H1 (cell line): ENCODE data around the gene ZNF532. TPM values are rescaled to one million over a fixed set of nuclear protein-coding genes. Genes with fewer than 3 reads are reported as not detected.

ENCODE experiments used
- CTCF ChIA-PET: fragments of 300-600 bp; sonication (Branson Sonifier 250); formaldehyde crosslinking; loops from one replicate; lab custom pipeline; 2021; ENCODE audit not compliant: partially characterized antibody; lab: Charles Lee
- POLR2A ChIA-PET: fragments of 300-600 bp; sonication (Branson Sonifier 250); formaldehyde crosslinking; loops from one replicate; lab custom pipeline; 2021; ENCODE audit warnings: inconsistent platforms; ENCODE audit not compliant: partially characterized antibody; lab: Charles Lee
- DNase-seq, 2 experiments: peaks; one replicate each; pipeline versions ENCODE4 v3.0.0 to v3.0.0-alpha.2; 2010 to 2022; ENCODE audit warnings: low spot score in 2 of 2, low read depth in 1 of 2, mixed read lengths in 1 of 2
- FAIRE-seq: peaks from 2 replicates; lab custom pipeline; 2011; peaks lifted over from hg19 to GRCh38; lab: Jason Lieb, UNC
- H2AFZ ChIP-seq: 2 replicates; pipeline ENCODE4 v1.8.1; 2012; ENCODE audit warnings: low read length, inconsistent platforms
- H2AK5ac ChIP-seq: 2 replicates; pipeline ENCODE4 v1.6.1; 2013; ENCODE audit warnings: low read depth, low read length
- H2BK120ac ChIP-seq: replicated peaks from 2 replicates; pipeline ENCODE3; 2013; ENCODE audit warnings: low read depth, low read length, inconsistent platforms
- H2BK12ac ChIP-seq: 2 replicates; pipeline ENCODE4 v1.6.1; 2013; ENCODE audit warnings: low read depth, low read length
- H2BK15ac ChIP-seq: 2 replicates; pipeline ENCODE4 v1.6.1; 2013; ENCODE audit warnings: low read length
- H2BK20ac ChIP-seq: 2 replicates; pipeline ENCODE4 v1.6.1; 2013; ENCODE audit warnings: low read length
- H2BK5ac ChIP-seq: 2 replicates; pipeline ENCODE4 v1.6.1; 2013; ENCODE audit warnings: low read depth, low read length
- H3K14ac ChIP-seq: 2 replicates; pipeline ENCODE4 v1.6.1; 2013; ENCODE audit warnings: inconsistent platforms; ENCODE audit not compliant: insufficient read length
- H3K18ac ChIP-seq: 2 replicates; pipeline ENCODE4 v1.6.1; 2013; ENCODE audit warnings: low read length; ENCODE audit errors: extremely low read depth
- H3K23ac ChIP-seq: 2 replicates; pipeline ENCODE4 v1.6.1; 2013; ENCODE audit warnings: inconsistent platforms; ENCODE audit not compliant: insufficient read length
- H3K23me2 ChIP-seq: 2 replicates; pipeline ENCODE4 v1.6.1; 2013; ENCODE audit warnings: low read depth, low read length
- H3K27ac ChIP-seq: 2 replicates; pipeline ENCODE4 v1.6.1; 2011; ENCODE audit warnings: low read depth, low read length, inconsistent platforms
- H3K27me3 ChIP-seq, 4 experiments: replicated peaks in 1 of 4; 1 replicate in 1 of 4; 2 replicates in 3 of 4; pipeline versions ENCODE4 v1.6.1 to v1.8.1; 2011 to 2013; ENCODE audit warnings: low read length in 3 of 4, mild to moderate bottlenecking in 3 of 4, inconsistent platforms in 2 of 4, mixed read lengths in 2 of 4, moderate library complexity in 1 of 4; ENCODE audit not compliant: control insufficient read depth in 3 of 4, insufficient read depth in 3 of 4; ENCODE audit errors: extremely low read depth in 1 of 4
- H3K36me3 ChIP-seq, 4 experiments: 2 replicates each; pipeline versions ENCODE4 v1.6.1 to v1.8.1; 2011 to 2013; ENCODE audit warnings: mild to moderate bottlenecking in 4 of 4, low read length in 3 of 4, moderate library complexity in 2 of 4, control low read depth in 1 of 4, inconsistent platforms in 1 of 4; ENCODE audit not compliant: insufficient read depth in 4 of 4, control insufficient read depth in 2 of 4
- H3K4ac ChIP-seq: replicated peaks from 2 replicates; pipeline ENCODE3; 2013; ENCODE audit warnings: low read length, low read depth, mixed read lengths, inconsistent platforms; ENCODE audit not compliant: insufficient read length
- H3K4me1 ChIP-seq, 4 experiments: replicated peaks in 1 of 4; 1 replicate in 1 of 4; 2 replicates in 3 of 4; pipeline versions ENCODE4 v1.6.1 to v1.8.1; 2011 to 2013; ENCODE audit warnings: low read length in 3 of 4, inconsistent platforms in 2 of 4, mixed read lengths in 1 of 4; ENCODE audit not compliant: insufficient read depth in 4 of 4, control insufficient read depth in 3 of 4
- H3K4me2 ChIP-seq, 2 experiments: 2 replicates each; pipeline versions ENCODE4 v1.6.1 to v1.8.1; 2011 to 2013; ENCODE audit warnings: low read depth in 2 of 2, low read length in 2 of 2, control low read depth in 1 of 2, inconsistent platforms in 1 of 2, mild to moderate bottlenecking in 1 of 2; ENCODE audit not compliant: insufficient read depth in 1 of 2
- H3K4me3 ChIP-seq, 4 experiments: fragments of 200-600, 300-600 bp in 1 of 4; sonication (generic), shearing (Covaris generic), sonication (Bioruptor Twin) in 1 of 4; 2 replicates each; pipeline versions ENCODE4 v1.5.1 to v1.8.1; 2011 to 2016; ENCODE audit warnings: low read length in 4 of 4, low read depth in 3 of 4, control low read depth in 2 of 4, inconsistent platforms in 2 of 4, mild to moderate bottlenecking in 2 of 4, mixed read lengths in 1 of 4, moderate library complexity in 1 of 4; ENCODE audit not compliant: insufficient read depth in 2 of 4; ENCODE audit errors: extremely low read depth in 1 of 4
- H3K56ac ChIP-seq: replicated peaks from 2 replicates; pipeline ENCODE3; 2013; ENCODE audit warnings: low read depth, mild to moderate bottlenecking, mixed read lengths, low read length, inconsistent platforms; ENCODE audit not compliant: insufficient read length
- H3K79me1 ChIP-seq: 2 replicates; pipeline ENCODE4 v1.6.1; 2013; ENCODE audit warnings: low read depth, low read length, control low read depth
- H3K79me2 ChIP-seq, 2 experiments: 2 replicates each; pipeline versions ENCODE4 v1.6.1 to v1.8.1; 2012 to 2013; ENCODE audit warnings: low read length in 2 of 2, mild to moderate bottlenecking in 2 of 2, inconsistent platforms in 1 of 2; ENCODE audit not compliant: insufficient read depth in 2 of 2, control insufficient read depth in 1 of 2
- H3K9ac ChIP-seq, 4 experiments: replicated peaks in 1 of 4; 1 replicate in 1 of 4; 2 replicates in 3 of 4; pipeline versions ENCODE4 v1.6.1 to v1.8.1; 2011 to 2013; ENCODE audit warnings: low read depth in 3 of 4, low read length in 3 of 4, control low read depth in 2 of 4, mild to moderate bottlenecking in 2 of 4, moderate library complexity in 2 of 4, inconsistent platforms in 1 of 4; ENCODE audit errors: extremely low read depth in 1 of 4
- H3K9me3 ChIP-seq, 2 experiments: 2 replicates each; pipeline versions ENCODE4 v1.6.1 to v1.8.1; 2012 to 2013; ENCODE audit warnings: mild to moderate bottlenecking in 2 of 2, moderate library complexity in 2 of 2, control low read depth in 1 of 2, inconsistent platforms in 1 of 2, low read depth in 1 of 2, low read length in 1 of 2, mixed read lengths in 1 of 2; ENCODE audit not compliant: insufficient read depth in 2 of 2
- H4K20me1 ChIP-seq, 2 experiments: replicated peaks in 1 of 2; 2 replicates each; pipeline versions ENCODE3 to v1.8.1; 2011 to 2013; ENCODE audit warnings: inconsistent platforms in 2 of 2, low read length in 2 of 2, mild to moderate bottlenecking in 1 of 2; ENCODE audit not compliant: insufficient read depth in 2 of 2, control insufficient read depth in 1 of 2
- H4K5ac ChIP-seq: 2 replicates; pipeline ENCODE4 v1.6.1; 2013; ENCODE audit warnings: low read length, low read depth, mixed read lengths, inconsistent platforms; ENCODE audit not compliant: insufficient read length
- H4K8ac ChIP-seq: 2 replicates; pipeline ENCODE4 v1.8.0; 2013; ENCODE audit warnings: mild to moderate bottlenecking, moderate library complexity, low read length, inconsistent platforms; ENCODE audit not compliant: insufficient read depth; ENCODE audit errors: extremely low read depth
- H4K91ac ChIP-seq: replicated peaks from 2 replicates; pipeline ENCODE3; 2013; ENCODE audit warnings: low read length, mixed read lengths, inconsistent platforms; ENCODE audit not compliant: insufficient read length
- BCL11A ChIP-seq, 2 experiments: IDR thresholded peaks; one replicate each; pipeline ENCODE4 v1.6.1; 2011; ENCODE audit warnings: low read depth in 2 of 2, low read length in 2 of 2, mild to moderate bottlenecking in 2 of 2
- CBX5 ChIP-seq: fragments of 300-800, 300-1000 bp; sonication (generic); IDR thresholded peaks from 2 replicates; pipeline ENCODE4 v1.7.1; 2016; ENCODE audit warnings: antibody characterized with exemption, low read length, low read depth
- CREB1 ChIP-seq: IDR thresholded peaks from 2 replicates; pipeline ENCODE4 v1.6.1; 2012; ENCODE audit warnings: inconsistent platforms
- CTBP2 ChIP-seq: IDR thresholded peaks from 2 replicates; pipeline ENCODE4 v1.7.0; 2011; ENCODE audit warnings: borderline replicate concordance, mild to moderate bottlenecking, moderate library complexity, mixed read lengths, low read length; ENCODE audit not compliant: insufficient read depth, insufficient read length
- HDAC2 ChIP-seq, 2 experiments: fragments of 300-600 bp in 1 of 2; sonication (generic) in 1 of 2; IDR thresholded peaks; 2 replicates each; pipeline ENCODE4 v1.6.1; 2011 to 2012; ENCODE audit warnings: low read depth in 2 of 2, low read length in 2 of 2, mild to moderate bottlenecking in 2 of 2, moderate library complexity in 2 of 2, borderline replicate concordance in 1 of 2, inconsistent platforms in 1 of 2
- JUND ChIP-seq: IDR thresholded peaks from 2 replicates; pipeline ENCODE4 v1.6.1; 2011; ENCODE audit warnings: mild to moderate bottlenecking, improper control_type of control experiment, low read length
- KDM5A ChIP-seq: fragments of 200-600 bp; IDR thresholded peaks from 2 replicates; pipeline ENCODE4 v1.7.1; 2012; ENCODE audit warnings: mild to moderate bottlenecking, low read length, inconsistent platforms, mixed read lengths
- RBBP5 ChIP-seq: IDR thresholded peaks from 2 replicates; pipeline ENCODE4 v1.7.1; 2012; ENCODE audit warnings: low read depth, mild to moderate bottlenecking, inconsistent platforms, low read length, moderate library complexity, borderline replicate concordance
- RFX5 ChIP-seq: IDR thresholded peaks from 2 replicates; pipeline ENCODE4 v1.6.1; 2011; ENCODE audit warnings: low read depth, low read length, improper control_type of control experiment, borderline replicate concordance
- RXRA ChIP-seq: IDR thresholded peaks from 2 replicates; pipeline ENCODE4 v1.6.1; 2011; ENCODE audit warnings: low read depth, mild to moderate bottlenecking, low read length, moderate library complexity; ENCODE audit not compliant: insufficient read depth
- SAP30 ChIP-seq: fragments of 300-600 bp; sonication (generic); IDR thresholded peaks from 2 replicates; pipeline ENCODE4 v1.7.1; 2012; ENCODE audit warnings: low read length, moderate library complexity, mild to moderate bottlenecking, inconsistent platforms; ENCODE audit not compliant: insufficient read depth, insufficient replicate concordance
- SIX5 ChIP-seq: IDR thresholded peaks from 2 replicates; pipeline ENCODE4 v1.6.1; 2011; ENCODE audit warnings: mild to moderate bottlenecking, low read depth, low read length
- SP4 ChIP-seq: IDR thresholded peaks from 2 replicates; pipeline ENCODE4 v1.6.1; 2012; ENCODE audit warnings: low read length, inconsistent platforms
- WGBS, 2 experiments: shearing (Covaris generic) in 1 of 2; methylation state at CpG; one replicate each; pipeline versions ENCODE4 v1.1.6 to v1.1.7; 2013 to 2015; ENCODE audit warnings: low lambda C conversion rate in 2 of 2, mixed read lengths in 2 of 2, inconsistent platforms in 1 of 2, low coverage in 1 of 2, missing lambda C conversion rate in 1 of 2; ENCODE audit not compliant: insufficient replicate concordance in 2 of 2, insufficient coverage in 1 of 2, insufficient read length in 1 of 2; ENCODE audit errors: extremely low coverage in 1 of 2, missing lambda C conversion rate in 1 of 2; 5-methylcytosine and 5-hydroxymethylcytosine counted together
- polyA plus RNA-seq, 7 experiments: library from polyadenylated mRNA; depleted of rRNA in 3 of 7; stranded (reverse) in 5 of 7; unstranded in 2 of 7; fragments of >200 nt in 5 of 7; fragments of 200-250 nt in 2 of 7; gene quantifications; 1 replicate in 5 of 7; 2 replicates in 1 of 7; 4 replicates in 1 of 7; pipeline versions ENCODE4 v1.2.1 to v1.2.3, GENCODE V29; 2011 to 2013; ENCODE audit warnings: missing spikeins in 2 of 7, mixed read lengths in 2 of 7
- total RNA-seq: library from RNA; stranded (reverse); fragmentation: NEBNext Ultra II Directional; extraction: Animal tissue kit (Norgen Biotek cat#: 25700); gene quantifications from 2 replicates; pipeline ENCODE4 v1.2.1, GENCODE V29; 2021

The ZNF532 gene
- total and polyA plus RNA-seq, 2 of the 8 experiments (the other 6 are each of a cell fraction or from before 2014, with no cell fraction given), result 143 to 240 TPM

DNA sequence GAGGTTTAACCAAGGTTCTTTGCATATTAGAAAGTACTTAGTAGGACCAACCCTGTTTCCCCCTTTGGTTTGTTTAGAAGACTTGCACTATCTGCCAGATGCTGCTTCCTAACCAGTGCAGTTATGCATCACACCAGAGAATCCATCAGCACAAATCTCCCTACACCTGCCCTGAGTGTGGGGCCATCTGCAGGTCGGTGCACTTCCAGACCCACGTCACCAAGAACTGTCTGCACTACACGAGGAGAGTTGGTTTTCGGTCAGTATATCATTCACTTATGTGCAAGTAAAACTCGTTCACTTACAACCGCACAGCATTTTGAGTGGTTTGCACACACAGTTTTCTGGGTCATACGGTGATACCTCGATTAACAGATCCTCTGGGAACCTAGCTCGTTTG, 69.7 kb downstream of the ZNF532 start:
- POLR2A ChIA-PET, result interaction anchor here (0.6 to 1.6 kb wide), 5 partner anchors 8 to 29 kb away, joined by 3 to 4 read pairs (median 3); no protein-coding TSS in a partner anchor
- no peak overlapping the region for H2BK5ac ChIP-seq
- FAIRE-seq (no peak), DNase-seq (no peak)
- no peak overlapping the region for H3K27ac ChIP-seq
- no peak overlapping the region for H3K4me3 ChIP-seq
- no peak overlapping the region for H2BK120ac ChIP-seq
- no peak overlapping the region for H2AK5ac ChIP-seq
- peaks cover 7% of the 10 kb centered on the region in 2 experiments for H4K20me1 ChIP-seq
- no peak overlapping the region for H2BK15ac ChIP-seq
- H3K79me1 ChIP-seq, result peaks cover 11% of the 10 kb centered on the region
- no peak overlapping the region for H3K14ac ChIP-seq
- H3K9me3 ChIP-seq, result no peaks in the 10 kb centered on the region; a peak in 1 of 4 replicates
- H4K91ac ChIP-seq, result no peak overlapping the region
- no peak overlapping the region for H3K4ac ChIP-seq
- no peak overlapping the region for H3K56ac ChIP-seq
- H3K23me2 ChIP-seq, result no peaks in the 10 kb centered on the region
- no peak overlapping the region for H2BK12ac ChIP-seq
- H2BK20ac ChIP-seq, result no peak overlapping the region
- H3K9ac ChIP-seq, result no peak overlapping the region
- H3K23ac ChIP-seq, result no peak overlapping the region
- CTCF ChIA-PET, result interaction anchor here (1.0 to 1.7 kb wide), 2 partner anchors 28 to 163 kb away, joined by 3 to 4 read pairs; no protein-coding TSS in a partner anchor
- H3K4me1 ChIP-seq, result peaks cover 0 to 5% (median 3%) of the 10 kb centered on the region in 4 experiments; a peak in 3 of 7 replicates
- H3K18ac ChIP-seq, result no peak overlapping the region
- H3K36me3 ChIP-seq, result peaks cover 8 to 60% (median 32%) of the 10 kb centered on the region in 4 experiments
- no peak overlapping the region for H2AFZ ChIP-seq
- no peak overlapping the region for H4K8ac ChIP-seq
- H4K5ac ChIP-seq, result no peak overlapping the region
- H3K27me3 ChIP-seq, result no peaks in the 10 kb centered on the region
- H3K79me2 ChIP-seq, result peaks cover 12 to 91% of the 10 kb centered on the region in 2 experiments; a peak in 3 of 4 replicates
- WGBS, 2 experiments, result 93% methylated on average over 9 of the region's 9 CpGs; no CpG with 5 or more reads in 1 of the 2 experiments
- H3K4me2 ChIP-seq, result no peak overlapping the region
- TF ChIP-seq RBBP5, result no peak
- no peak for TF ChIP-seq RXRA
- no peak for TF ChIP-seq SP4
- TF ChIP-seq SIX5, result no peak
- TF ChIP-seq CBX5, result no peak
- TF ChIP-seq HDAC2 (IDR thresholded peaks at IDR 0.05; ENCODE audit: borderline replicate concordance in 1 of 2, low read depth in 2 of 2, low read length in 2 of 2), result no peak
- TF ChIP-seq BCL11A (IDR thresholded peaks at IDR 0.05; ENCODE audit: low read depth in 2 of 2, low read length in 2 of 2), result no peak
- no peak for TF ChIP-seq JUND
- TF ChIP-seq KDM5A, result no peak
- TF ChIP-seq RFX5, result no peak
- TF ChIP-seq CREB1, result no peak
- TF ChIP-seq SAP30, result no peak
- TF ChIP-seq CTBP2, result no peak
